Epithelial cell of esophagus (primary cell): ENCODE results near the gene SLC26A2.

Source experiments
- DNase-seq: peaks from one replicate; pipeline ENCODE4 v3.0.0; 2010; ENCODE audit warnings: low read depth
- H3K4me3 ChIP-seq: 2 replicates; pipeline ENCODE4 v1.5.1; 2011; ENCODE audit warnings: mild to moderate bottlenecking, low read length, control low read depth
- TF ChIP-seq, protein P1 (sequence below): IDR thresholded peaks from 2 replicates; pipeline ENCODE4 v1.5.1; 2011; ENCODE audit warnings: low read depth, mild to moderate bottlenecking, low read length, control low read depth, inconsistent platforms; ENCODE audit not compliant: insufficient read depth; ENCODE audit errors: missing control alignments

SLC26A2 gene

GRCh38 chr5:150035139-150035895, 74.8 kb downstream of the SLC26A2 start:
- no peak for DNase-seq
- no peak overlapping the region for H3K4me3 ChIP-seq
- TF ChIP-seq, protein P1, sequence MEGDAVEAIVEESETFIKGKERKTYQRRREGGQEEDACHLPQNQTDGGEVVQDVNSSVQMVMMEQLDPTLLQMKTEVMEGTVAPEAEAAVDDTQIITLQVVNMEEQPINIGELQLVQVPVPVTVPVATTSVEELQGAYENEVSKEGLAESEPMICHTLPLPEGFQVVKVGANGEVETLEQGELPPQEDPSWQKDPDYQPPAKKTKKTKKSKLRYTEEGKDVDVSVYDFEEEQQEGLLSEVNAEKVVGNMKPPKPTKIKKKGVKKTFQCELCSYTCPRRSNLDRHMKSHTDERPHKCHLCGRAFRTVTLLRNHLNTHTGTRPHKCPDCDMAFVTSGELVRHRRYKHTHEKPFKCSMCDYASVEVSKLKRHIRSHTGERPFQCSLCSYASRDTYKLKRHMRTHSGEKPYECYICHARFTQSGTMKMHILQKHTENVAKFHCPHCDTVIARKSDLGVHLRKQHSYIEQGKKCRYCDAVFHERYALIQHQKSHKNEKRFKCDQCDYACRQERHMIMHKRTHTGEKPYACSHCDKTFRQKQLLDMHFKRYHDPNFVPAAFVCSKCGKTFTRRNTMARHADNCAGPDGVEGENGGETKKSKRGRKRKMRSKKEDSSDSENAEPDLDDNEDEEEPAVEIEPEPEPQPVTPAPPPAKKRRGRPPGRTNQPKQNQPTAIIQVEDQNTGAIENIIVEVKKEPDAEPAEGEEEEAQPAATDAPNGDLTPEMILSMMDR = no peak

DNA sequence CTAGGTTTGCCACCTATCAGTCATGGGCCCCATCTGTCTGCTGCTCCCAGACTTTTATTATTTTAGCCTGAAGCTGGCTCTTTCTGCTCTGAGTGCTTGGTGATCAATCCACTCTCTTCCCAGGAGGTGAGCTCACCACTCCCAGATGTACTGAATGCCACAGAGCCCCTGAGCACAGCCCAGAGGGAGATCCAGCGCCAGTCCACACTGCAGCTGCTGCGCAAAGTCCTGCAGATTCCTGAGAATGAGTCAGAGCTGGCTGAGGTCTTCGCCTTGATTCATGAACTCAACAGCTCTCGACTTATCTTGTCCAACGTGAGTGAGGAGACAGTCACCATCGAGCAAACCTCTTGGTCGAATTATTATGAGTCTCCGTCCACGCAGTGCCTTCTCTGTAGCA, 76.0 kb downstream of the SLC26A2 start:
- no peak overlapping the region for H3K4me3 ChIP-seq
- DNase-seq = peak; percentile 95
- TF ChIP-seq, protein P1 = no peak
